Keratinocyte (primary cell): ENCODE data around the gene ZFPM1.

Experiments used
- CTCF ChIP-seq, 3 experiments: IDR thresholded peaks in 1 of 3; conservative IDR thresholded peaks in 1 of 3; optimal IDR thresholded peaks in 1 of 3; 2 replicates in 2 of 3; 3 replicates in 1 of 3; pipeline versions ENCODE3 to v1.5.1; 2011; ENCODE audit warnings: low read length in 3 of 3, mild to moderate bottlenecking in 3 of 3, moderate library complexity in 2 of 3, control low read depth in 1 of 3, inconsistent platforms in 1 of 3; ENCODE audit not compliant: insufficient read depth in 2 of 3; ENCODE audit errors: extremely low read depth in 1 of 3
- EZH2 ChIP-seq: IDR thresholded peaks from one replicate; pipeline ENCODE4 v1.6.1; 2012; ENCODE audit warnings: inconsistent platforms, mild to moderate bottlenecking, low read length, moderate library complexity

- no peak for TF ChIP-seq CTCF (optimal IDR thresholded peaks at IDR 0.05 in 1 of 3, IDR thresholded peaks at IDR 0.05 in 1 of 3, conservative IDR thresholded peaks at IDR 0.05 in 1 of 3; ENCODE audit: extremely low read depth in 1 of 3, insufficient read depth in 2 of 3, low read length in 3 of 3)
- TF ChIP-seq EZH2: no peak
These were observed 90.2 kb downstream of the ZFPM1 start for GRCh38 chr16:88543230-88543813.
